Erythroblast (primary cell): Measurements from ENCODE around the gene ZSWIM6.

Source experiments
- GATA1 ChIP-seq: IDR thresholded peaks from 2 replicates; pipeline ENCODE4 v1.6.1; 2011; ENCODE audit warnings: low read depth, mild to moderate bottlenecking, control low read depth, low read length, moderate library complexity
- POLR2A ChIP-seq: IDR thresholded peaks from 2 replicates; pipeline ENCODE4 v1.6.1; 2011; ENCODE audit warnings: mild to moderate bottlenecking, low read length

- TF ChIP-seq POLR2A (no peak), GATA1 (no peak)
These were observed 16.4 kb downstream of the ZSWIM6 start for GRCh38 chr5:61348447-61348846.
